ENCODE results near the gene CRELD2. TPM values are rescaled to one million over a fixed set of nuclear protein-coding genes. Genes with fewer than 3 reads are reported as not detected.

The CRELD2 gene
- total RNA-seq, 1 donor from 2014 or later, result 17.5 TPM

Small RNA genes lying within 50 kb of the gene (small RNA-seq; reads per million reads assigned to genes)
- not detected for gene MIR6821

Other genes with a start within 250 kb of the CRELD2 start
- 50.1 TPM for gene BRD1, start 90.8 kb upstream of the CRELD2 start, total RNA-seq
- 23.2 TPM for gene ZBED4, start 64.8 kb upstream of the CRELD2 start, total RNA-seq
- gene ALG12, start 196 bp upstream of the CRELD2 start, total RNA-seq, result 8.6 TPM
- gene PIM3, start 42.1 kb downstream of the CRELD2 start, total RNA-seq, result 16.3 TPM
- under 0.01 TPM for gene IL17REL, start 94.1 kb downstream of the CRELD2 start, total RNA-seq
- gene TTLL8, start 139.7 kb downstream of the CRELD2 start, total RNA-seq, result not detected
- 17.9 TPM for gene MLC1, start 166.8 kb downstream of the CRELD2 start, total RNA-seq
- gene MOV10L1, start 171.4 kb downstream of the CRELD2 start, total RNA-seq, result 3.3 TPM

Data from frontal cortex (tissue), 1 donor.